Measurements from ENCODE around the gene CLEC17A.

DNA sequence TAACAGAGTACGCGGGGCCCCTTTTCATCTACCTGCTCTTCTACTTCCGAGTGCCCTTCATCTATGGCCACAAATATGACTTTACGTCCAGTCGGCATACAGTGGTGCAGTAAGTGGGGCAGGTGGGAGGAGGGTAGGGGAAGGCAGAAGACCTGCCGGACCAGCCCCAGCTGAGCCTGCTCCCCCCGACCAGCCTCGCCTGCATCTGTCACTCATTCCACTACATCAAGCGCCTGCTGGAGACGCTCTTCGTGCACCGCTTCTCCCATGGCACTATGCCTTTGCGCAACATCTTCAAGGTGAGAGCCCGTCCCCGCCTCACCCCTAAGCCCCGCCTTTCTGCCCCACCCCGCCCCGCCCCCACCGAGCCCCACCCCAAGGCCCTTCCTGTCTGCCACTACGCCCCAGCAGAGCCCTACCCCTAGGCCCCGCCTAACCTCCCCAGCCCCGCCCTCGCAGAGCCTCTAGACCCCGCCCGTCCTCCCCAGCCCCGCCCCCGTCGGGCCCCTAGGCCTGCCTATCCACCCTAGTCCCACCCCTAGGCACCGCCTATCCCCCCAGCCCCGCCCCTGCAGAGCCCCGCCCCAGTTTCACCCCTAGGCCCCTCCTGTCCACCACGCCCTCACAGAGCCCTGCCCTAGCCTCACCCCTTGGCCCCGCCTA lies 18.8 kb upstream of the CLEC17A start:
- TF ChIP-seq, protein P1, sequence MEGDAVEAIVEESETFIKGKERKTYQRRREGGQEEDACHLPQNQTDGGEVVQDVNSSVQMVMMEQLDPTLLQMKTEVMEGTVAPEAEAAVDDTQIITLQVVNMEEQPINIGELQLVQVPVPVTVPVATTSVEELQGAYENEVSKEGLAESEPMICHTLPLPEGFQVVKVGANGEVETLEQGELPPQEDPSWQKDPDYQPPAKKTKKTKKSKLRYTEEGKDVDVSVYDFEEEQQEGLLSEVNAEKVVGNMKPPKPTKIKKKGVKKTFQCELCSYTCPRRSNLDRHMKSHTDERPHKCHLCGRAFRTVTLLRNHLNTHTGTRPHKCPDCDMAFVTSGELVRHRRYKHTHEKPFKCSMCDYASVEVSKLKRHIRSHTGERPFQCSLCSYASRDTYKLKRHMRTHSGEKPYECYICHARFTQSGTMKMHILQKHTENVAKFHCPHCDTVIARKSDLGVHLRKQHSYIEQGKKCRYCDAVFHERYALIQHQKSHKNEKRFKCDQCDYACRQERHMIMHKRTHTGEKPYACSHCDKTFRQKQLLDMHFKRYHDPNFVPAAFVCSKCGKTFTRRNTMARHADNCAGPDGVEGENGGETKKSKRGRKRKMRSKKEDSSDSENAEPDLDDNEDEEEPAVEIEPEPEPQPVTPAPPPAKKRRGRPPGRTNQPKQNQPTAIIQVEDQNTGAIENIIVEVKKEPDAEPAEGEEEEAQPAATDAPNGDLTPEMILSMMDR (IDR thresholded peaks at IDR 0.05; ENCODE audit: insufficient read depth, low read depth, low read length): no peak
- TF ChIP-seq EZH2 (IDR thresholded peaks at IDR 0.05; ENCODE audit: insufficient read depth, low read length): no peak
